AG04449 (cell line): ENCODE data around the gene DEGS1.

ENCODE experiments used
- CTCF ChIA-PET: fragments of 350-600 bp; formaldehyde crosslinking; extraction: SDS; loops from one replicate; lab custom pipeline; 2021; ENCODE audit warnings: antibody characterized with exemption; lab: Yijun Ruan, JAX
- POLR2A ChIA-PET: fragments of 400-600, 350-600 bp; formaldehyde crosslinking; extraction: SDS; loops from one replicate; lab custom pipeline; 2020; ENCODE audit warnings: antibody characterized with exemption, inconsistent platforms; lab: Yijun Ruan, JAX
- DNase-seq: peaks from one replicate; pipeline ENCODE4 v3.0.0-alpha.2; 2010; ENCODE audit warnings: low read depth, low spot score
- H3K4me3 ChIP-seq: 2 replicates; pipeline ENCODE4 v1.5.1; 2011; ENCODE audit warnings: low read depth, mild to moderate bottlenecking, control low read depth, low read length
- TF ChIP-seq, protein P1 (sequence below): IDR thresholded peaks from one replicate; pipeline ENCODE4 v1.5.1; 2011; ENCODE audit warnings: mild to moderate bottlenecking, moderate library complexity, low read length, control low read depth, inconsistent platforms; ENCODE audit not compliant: insufficient read depth; ENCODE audit errors: missing control alignments

Gene DEGS1

DNA sequence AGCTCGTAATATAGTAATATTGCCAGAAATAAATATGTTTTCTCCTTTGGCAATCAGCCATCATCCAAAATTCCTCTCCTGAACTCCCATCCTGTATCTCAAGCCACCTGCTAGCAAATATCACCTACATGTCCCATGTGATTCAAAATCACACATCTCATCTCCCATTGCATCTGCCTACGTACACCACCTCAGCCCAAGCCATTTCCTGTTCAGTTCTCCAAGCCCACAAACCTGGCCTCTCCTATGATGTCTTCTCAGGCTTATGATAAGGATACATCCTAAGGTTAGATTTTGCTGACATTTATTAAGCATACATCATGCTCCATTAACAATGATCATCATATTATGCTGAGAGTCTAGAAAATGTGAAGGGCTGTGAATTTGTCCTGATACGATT, 31.9 kb upstream of the DEGS1 start:
- POLR2A ChIA-PET = no interaction called here
- CTCF ChIA-PET = no interaction called here
- H3K4me3 ChIP-seq = no peak overlapping the region
- no peak for DNase-seq
- TF ChIP-seq, protein P1, sequence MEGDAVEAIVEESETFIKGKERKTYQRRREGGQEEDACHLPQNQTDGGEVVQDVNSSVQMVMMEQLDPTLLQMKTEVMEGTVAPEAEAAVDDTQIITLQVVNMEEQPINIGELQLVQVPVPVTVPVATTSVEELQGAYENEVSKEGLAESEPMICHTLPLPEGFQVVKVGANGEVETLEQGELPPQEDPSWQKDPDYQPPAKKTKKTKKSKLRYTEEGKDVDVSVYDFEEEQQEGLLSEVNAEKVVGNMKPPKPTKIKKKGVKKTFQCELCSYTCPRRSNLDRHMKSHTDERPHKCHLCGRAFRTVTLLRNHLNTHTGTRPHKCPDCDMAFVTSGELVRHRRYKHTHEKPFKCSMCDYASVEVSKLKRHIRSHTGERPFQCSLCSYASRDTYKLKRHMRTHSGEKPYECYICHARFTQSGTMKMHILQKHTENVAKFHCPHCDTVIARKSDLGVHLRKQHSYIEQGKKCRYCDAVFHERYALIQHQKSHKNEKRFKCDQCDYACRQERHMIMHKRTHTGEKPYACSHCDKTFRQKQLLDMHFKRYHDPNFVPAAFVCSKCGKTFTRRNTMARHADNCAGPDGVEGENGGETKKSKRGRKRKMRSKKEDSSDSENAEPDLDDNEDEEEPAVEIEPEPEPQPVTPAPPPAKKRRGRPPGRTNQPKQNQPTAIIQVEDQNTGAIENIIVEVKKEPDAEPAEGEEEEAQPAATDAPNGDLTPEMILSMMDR = no peak

DNA sequence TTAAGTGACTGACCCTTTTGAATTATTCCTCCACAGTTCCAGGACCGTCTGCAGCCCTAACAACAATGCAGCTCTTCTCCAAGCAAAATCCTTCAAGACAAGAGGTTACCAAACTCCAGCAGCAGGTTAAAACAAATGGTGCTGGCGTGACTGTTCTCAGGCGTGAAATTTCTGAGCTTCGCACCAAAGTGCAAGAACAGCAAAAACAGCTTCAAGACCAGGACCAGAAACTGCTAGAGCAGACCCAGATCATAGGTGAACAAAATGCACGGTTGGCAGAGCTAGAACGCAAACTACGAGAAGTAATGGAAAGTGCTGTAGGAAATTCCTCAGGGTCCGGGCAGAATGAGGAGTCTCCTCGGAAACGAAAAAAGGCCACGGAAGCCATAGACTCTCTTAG, 25.7 kb upstream of the DEGS1 start:
- POLR2A ChIA-PET = no interaction called here

DNA sequence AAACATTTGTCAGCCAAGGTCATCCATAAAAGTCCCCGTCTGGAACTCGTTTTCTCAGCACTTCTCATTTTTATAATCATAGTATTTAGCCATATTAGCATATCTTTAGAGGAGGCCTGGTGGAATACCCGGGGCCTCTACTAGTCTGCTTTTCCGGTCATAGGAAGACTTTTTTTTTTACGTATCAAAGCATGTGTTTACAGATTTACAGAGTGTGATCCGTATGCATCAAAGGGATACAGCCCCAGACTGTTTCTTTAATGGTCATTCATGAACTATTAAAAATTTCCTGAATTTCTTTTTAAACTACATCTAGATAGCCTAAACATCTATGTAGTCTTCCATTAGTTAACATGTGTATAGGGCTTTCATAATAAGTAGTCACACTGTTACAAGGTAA, 23.5 kb upstream of the DEGS1 start:
- no peak overlapping the region for H3K4me3 ChIP-seq
- DNase-seq = no peak
- TF ChIP-seq, protein P1 = no peak
- CTCF ChIA-PET = interaction anchor here (1.3 to 3.2 kb wide), 2 partner anchors 9 to 10 kb away, joined by 4 to 11 read pairs; no protein-coding TSS in a partner anchor
- POLR2A ChIA-PET = no interaction called here

More for the DNA sequence above, 25.7 kb upstream of the DEGS1 start:
- H3K4me3 ChIP-seq = no peak overlapping the region
- CTCF ChIA-PET = interaction anchor here (3.2 kb wide), 1 partner anchor 12 kb away, joined by 11 read pairs; no protein-coding TSS in a partner anchor
- no peak for DNase-seq
- TF ChIP-seq, protein P1 = no peak

DNA sequence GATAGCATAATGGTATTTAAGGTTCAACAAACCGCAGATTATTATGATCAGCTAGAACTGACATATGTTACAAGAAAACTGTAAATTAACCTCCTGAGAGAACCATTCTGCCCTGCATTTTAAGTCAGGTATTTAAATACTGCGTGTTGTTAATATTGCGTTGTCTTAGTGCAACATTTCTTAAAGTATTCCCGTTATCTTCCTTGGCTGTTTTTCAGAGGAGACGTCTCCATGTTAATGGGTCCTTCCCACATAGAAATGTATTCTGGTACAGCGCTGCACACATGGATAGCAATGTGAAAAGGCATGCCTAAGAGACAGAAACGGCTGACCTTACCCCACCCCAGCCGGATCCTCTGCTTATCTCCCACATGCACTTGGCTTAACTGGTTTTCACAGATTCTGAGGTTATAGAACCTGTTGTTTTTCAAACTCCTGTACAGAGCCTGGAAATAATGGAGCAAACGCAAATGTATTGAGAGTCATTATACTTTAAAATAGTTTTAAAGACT, 22.8 kb upstream of the DEGS1 start:
- no peak overlapping the region for H3K4me3 ChIP-seq
- TF ChIP-seq, protein P1 = no peak
- ChIA-PET POLR2A (no interaction called here), CTCF (interaction anchor here (3.2 kb wide), 1 partner anchor 9 kb away, joined by 11 read pairs; no protein-coding TSS in a partner anchor)
- no peak for DNase-seq

DNA sequence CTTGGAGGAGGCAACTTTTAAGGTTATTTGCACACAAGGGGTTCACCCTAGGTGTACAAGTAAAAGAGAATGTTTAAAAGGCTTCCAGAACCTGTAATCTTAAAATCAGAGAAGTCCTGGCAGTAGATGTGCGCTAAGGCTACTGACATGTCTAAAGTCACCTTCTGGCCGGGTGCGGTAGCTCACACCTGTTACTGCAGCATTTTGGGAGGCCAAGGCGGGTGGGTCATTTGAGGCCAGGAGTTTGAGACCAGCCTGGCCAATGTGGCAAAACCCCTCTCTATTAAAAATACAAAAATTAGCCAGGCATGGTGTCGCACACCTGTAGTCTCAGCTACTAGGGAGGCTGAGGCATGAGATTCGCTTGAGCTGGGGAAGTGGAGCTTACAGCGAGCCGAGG, 20.3 kb upstream of the DEGS1 start:
- CTCF ChIA-PET = interaction anchor here (1.5 kb wide), 1 partner anchor 47 kb away, joined by 3 read pairs; no protein-coding TSS in a partner anchor
- DNase-seq = no peak
- TF ChIP-seq, protein P1 = no peak
- no peak overlapping the region for H3K4me3 ChIP-seq
- POLR2A ChIA-PET = no interaction called here

DNA sequence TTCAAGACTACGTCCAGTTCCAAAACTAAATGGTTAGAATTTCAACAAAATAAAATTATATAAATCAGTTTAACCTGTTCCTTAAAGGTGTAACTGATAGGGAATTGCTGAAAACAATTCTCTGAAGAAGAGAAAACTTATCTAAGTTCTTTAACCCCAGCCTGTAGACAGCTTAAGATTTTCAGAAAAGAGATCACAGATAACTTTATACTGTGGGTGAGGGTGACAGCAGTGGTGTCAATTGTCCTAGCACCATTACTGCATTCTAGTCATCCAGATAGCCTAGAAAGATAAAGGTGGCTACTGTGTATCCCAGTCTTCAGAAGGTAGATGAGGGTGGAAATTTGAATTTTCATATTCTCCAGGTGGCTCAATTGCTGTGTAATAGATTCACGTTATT, 19.7 kb upstream of the DEGS1 start:
- ChIA-PET CTCF (no interaction called here), POLR2A (no interaction called here)
- no peak for DNase-seq
- TF ChIP-seq, protein P1 = no peak
- no peak overlapping the region for H3K4me3 ChIP-seq
